ENCODE data around the gene CYP2U1. TPM values are rescaled to one million over a fixed set of nuclear protein-coding genes. Genes with fewer than 3 reads are reported as not detected.

CYP2U1 gene
- total RNA-seq, 2 experiments from 2014 or later = 5.6 to 11.8 TPM

GRCh38 chr4:107993969-107994368 lies 62.6 kb downstream of the CYP2U1 start:
- Histone ChIP-seq H4K20me1 (ENCODE audit: insufficient read depth, low read length) (peaks cover 46% of the 10 kb centered on the region), H3K4me3 (ENCODE audit: low read depth, low read length, poor library complexity, severe bottlenecking) (peak overlapping the region; percentile 99), H3K36me3 (ENCODE audit: insufficient read depth, low read length) (peaks cover 42% of the 10 kb centered on the region), H3K79me2 (ENCODE audit: insufficient read depth, low read depth, low read length) (peaks cover 89% of the 10 kb centered on the region), H2AFZ (ENCODE audit: low read length) (no peak overlapping the region), H3K27ac (ENCODE audit: low read depth, low read length, poor library complexity, severe bottlenecking) (peak overlapping the region; percentile 53), H3K4me2 (ENCODE audit: low read length) (peak overlapping the region; percentile 97), H3K9me2 (ENCODE audit: insufficient read depth, low read length) (no peaks in the 10 kb centered on the region), H3K9me3 (ENCODE audit: low read length) (no peaks in the 10 kb centered on the region), H3K4me1 (ENCODE audit: insufficient read depth, low read length, poor library complexity, severe bottlenecking) (peaks cover 49% of the 10 kb centered on the region)
- DNase-seq (ENCODE audit: low spot score) = peak; percentile 76
- intact Hi-C loops (cut with micrococcal nuclease; ENCODE audit: unreplicated experiment) = loop anchor here (1.0 to 2.0 kb wide), 2 partner anchors 62 to 173 kb away; no protein-coding TSS in a partner anchor
- ChIA-PET POLR2A (interaction anchor here (0.6 to 2.0 kb wide), 17 partner anchors 9 to 1727 kb away, joined by 3 to 7 read pairs (median 3); partner anchors contain the start of gene PAPSS1), CTCF (ENCODE audit: unreplicated experiment) (interaction anchor here (0.9 kb wide), 1 partner anchor 10 kb away, joined by 3 read pairs; no protein-coding TSS in a partner anchor)
- BruUV-seq (replicated peaks) = no TSS peak
- TF ChIP-seq CTCF (conservative IDR thresholded peaks at IDR 0.05; ENCODE audit: low read length) (no peak), EZH2phosphoT487 (IDR thresholded peaks at IDR 0.05; ENCODE audit: borderline replicate concordance, low read depth, low read length) (no peak)

- no peak overlapping the region for H3K27ac ChIP-seq (ENCODE audit: low read depth, low read length, poor library complexity, severe bottlenecking)
- peaks cover 95% of the 10 kb centered on the region for H3K79me2 ChIP-seq (ENCODE audit: insufficient read depth, low read depth, low read length)
- H3K9me3 ChIP-seq (ENCODE audit: low read length) = no peaks in the 10 kb centered on the region
- intact Hi-C loops (cut with micrococcal nuclease; ENCODE audit: unreplicated experiment) = no loop called here
- ChIA-PET POLR2A (interaction anchor here (0.9 to 2.0 kb wide), 3 partner anchors 13 to 275 kb away, joined by 3 to 6 read pairs (median 4); partner anchors contain the start of gene PAPSS1), CTCF (ENCODE audit: unreplicated experiment) (interaction anchor here (0.9 kb wide), 1 partner anchor 9 kb away, joined by 3 read pairs; no protein-coding TSS in a partner anchor)
- peak overlapping the region; percentile 97 for H3K4me2 ChIP-seq (ENCODE audit: low read length)
- H3K4me3 ChIP-seq (ENCODE audit: low read depth, low read length, poor library complexity, severe bottlenecking) = no peak overlapping the region
- H3K36me3 ChIP-seq (ENCODE audit: insufficient read depth, low read length) = peaks cover 51% of the 10 kb centered on the region
- H3K4me1 ChIP-seq (ENCODE audit: insufficient read depth, low read length, poor library complexity, severe bottlenecking) = peaks cover 46% of the 10 kb centered on the region
- H2AFZ ChIP-seq (ENCODE audit: low read length) = no peak overlapping the region
- peaks cover 46% of the 10 kb centered on the region for H4K20me1 ChIP-seq (ENCODE audit: insufficient read depth, low read length)
- no TSS peak for BruUV-seq (replicated peaks)
- DNase-seq (ENCODE audit: low spot score) = no peak
- no peaks in the 10 kb centered on the region for H3K9me2 ChIP-seq (ENCODE audit: insufficient read depth, low read length)
- TF ChIP-seq CTCF (conservative IDR thresholded peaks at IDR 0.05; ENCODE audit: low read length) (0 out of 2 replicates have a peak, but pooled peaks have one; percentile 9), EZH2phosphoT487 (IDR thresholded peaks at IDR 0.05; ENCODE audit: borderline replicate concordance, low read depth, low read length) (no peak)
These were observed 63.5 kb downstream of the CYP2U1 start for GRCh38 chr4:107994894-107995293.

Measured in OCI-LY7 (cell line).